ENCODE data around the gene ZNF219.

ZNF219 gene

DNA sequence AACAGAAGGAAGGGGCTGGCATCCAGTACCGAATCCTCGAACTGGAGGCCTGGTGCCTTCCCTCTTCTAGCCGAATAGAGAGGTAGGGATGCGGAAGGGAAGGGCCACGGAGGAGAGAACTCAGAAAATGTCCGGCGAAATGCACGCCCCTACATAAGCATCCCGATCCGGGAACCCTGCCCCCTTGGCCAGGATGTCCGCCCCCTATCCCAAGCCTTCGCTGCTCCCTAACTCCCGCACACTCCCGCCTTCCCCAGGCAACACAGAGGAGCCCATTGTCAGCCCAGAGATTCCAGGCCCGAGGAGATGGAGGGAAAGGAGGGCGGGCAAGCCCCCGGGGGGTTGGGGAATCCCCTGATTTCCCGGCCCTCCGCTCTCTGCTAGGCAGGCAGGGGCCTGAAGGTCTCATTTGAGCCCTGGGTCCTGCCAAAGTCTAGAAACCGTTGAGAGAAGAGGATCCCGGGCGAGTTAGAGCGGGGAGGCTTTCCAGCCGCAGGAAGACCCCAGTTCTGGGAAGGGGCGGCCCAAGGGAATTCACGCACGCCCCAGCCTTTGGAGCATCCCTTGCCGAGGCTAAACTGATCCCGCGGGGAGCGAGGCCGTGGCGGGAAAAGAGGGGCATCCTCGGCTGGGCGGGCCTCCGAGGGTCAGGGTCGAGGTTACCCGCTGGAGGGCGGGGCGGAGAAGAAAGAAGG is 28.9 kb downstream of the ZNF219 start:
- DNase-seq (ENCODE audit: low read depth in 2 of 2): no peak

DNA sequence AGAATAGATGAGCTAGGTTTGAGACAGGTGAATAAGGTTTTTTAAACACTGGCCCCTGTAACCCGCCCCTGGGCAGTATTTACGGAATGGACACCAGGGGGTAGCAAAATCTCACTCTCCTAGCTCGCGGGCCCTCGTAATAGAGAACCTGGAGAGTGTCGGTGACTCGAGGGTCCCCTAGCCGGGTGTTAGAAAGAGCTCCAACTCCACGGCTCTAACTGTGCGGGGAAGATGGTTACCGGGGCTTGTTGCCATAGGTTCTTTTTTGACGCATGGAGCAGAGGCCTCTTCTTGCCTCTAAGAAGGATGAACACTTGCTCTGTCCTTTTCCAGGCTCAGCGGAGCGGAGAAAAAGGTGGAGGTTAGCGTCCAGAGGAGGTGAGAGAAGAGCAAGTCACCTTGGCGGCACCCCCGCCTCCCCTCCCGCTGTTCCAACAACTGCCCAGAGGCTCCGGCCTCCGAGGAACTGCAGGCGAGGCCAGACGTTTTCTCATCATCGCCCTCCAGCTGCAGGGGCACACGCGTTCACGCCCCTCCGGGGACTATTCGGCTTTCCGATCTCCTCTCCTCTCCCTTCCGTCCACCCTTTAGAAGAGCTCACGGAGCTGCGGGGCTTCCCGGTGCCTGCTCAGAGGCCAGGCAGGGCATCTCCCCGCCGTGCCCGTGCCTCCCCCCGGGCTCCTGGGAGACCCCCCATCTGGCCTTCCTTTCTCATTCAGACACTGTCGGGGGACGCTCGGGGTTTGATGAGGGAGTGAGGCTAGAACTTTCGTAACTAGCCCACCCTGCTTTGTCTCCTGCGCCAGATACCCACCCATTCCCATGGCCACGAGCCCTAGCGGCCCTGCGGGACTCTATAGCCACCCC is 29.7 kb downstream of the ZNF219 start:
- DNase-seq (ENCODE audit: low read depth in 2 of 2): no peak

DNA sequence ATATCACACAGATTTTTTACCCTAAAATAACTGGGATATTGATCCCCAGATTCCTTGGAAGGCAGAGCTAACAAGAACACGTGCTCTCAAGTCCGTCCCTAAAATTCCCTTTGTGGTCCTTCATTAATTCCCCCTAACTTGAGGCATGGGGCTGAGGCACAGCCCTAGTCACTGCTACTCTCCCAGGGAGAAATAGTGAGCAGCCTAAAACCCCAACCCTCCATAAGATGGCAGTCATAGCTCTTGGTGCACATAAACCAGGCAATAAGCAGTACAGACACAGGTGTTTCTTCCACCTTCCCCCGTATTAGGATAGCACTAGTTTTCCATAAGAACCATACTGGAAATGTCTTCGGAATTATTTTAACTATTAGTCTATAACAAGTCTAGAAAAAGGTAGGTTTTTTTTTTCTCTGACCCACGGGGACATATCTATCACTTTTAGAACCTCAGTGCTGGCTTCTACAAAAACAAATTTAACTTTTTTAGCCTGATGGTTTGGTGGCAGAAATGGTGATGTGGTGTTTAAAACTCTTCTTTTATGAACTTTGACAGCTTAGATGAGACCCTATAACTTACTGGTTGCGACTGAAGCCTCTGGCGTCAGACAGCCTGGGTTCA is 31.5 kb downstream of the ZNF219 start:
- DNase-seq (ENCODE audit: low read depth in 2 of 2): no peak

DNA sequence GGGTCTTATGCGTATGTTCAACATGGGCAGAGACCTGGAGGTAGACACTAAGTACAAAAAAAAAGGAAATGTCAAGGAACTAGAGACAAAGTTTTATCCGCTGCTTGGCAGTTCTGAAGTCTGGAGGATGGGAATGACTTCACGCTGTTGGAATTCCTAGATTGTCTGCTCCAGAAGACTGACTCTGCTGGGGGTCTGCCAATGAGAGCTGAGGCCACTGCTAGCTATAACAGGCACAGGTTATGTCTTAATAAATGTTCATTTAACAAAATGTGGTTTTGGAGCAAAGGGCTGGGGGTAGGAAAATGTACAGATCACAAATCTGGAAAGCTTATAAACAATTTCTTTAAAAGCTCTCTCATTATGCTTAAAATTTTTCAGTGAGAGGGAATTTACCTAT is 35.0 kb downstream of the ZNF219 start:
- DNase-seq (ENCODE audit: low read depth in 2 of 2): no peak

DNA sequence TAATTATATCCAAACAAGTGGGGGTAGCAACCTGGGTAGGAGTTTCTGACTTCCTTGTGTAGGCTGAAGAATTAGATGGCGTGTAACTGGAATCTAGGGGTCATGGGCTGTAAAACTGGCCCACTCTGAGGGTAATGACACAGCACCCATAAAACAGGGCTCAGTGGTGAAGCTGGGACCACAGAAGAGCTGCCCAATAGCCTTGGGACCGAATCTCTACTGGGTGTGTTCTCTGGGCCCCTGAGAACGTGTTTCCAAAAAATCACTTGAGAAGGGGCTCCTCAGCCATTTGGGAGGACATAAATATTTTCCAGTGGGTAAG is 37.1 kb downstream of the ZNF219 start:
- DNase-seq (ENCODE audit: low read depth in 2 of 2): no peak

DNA sequence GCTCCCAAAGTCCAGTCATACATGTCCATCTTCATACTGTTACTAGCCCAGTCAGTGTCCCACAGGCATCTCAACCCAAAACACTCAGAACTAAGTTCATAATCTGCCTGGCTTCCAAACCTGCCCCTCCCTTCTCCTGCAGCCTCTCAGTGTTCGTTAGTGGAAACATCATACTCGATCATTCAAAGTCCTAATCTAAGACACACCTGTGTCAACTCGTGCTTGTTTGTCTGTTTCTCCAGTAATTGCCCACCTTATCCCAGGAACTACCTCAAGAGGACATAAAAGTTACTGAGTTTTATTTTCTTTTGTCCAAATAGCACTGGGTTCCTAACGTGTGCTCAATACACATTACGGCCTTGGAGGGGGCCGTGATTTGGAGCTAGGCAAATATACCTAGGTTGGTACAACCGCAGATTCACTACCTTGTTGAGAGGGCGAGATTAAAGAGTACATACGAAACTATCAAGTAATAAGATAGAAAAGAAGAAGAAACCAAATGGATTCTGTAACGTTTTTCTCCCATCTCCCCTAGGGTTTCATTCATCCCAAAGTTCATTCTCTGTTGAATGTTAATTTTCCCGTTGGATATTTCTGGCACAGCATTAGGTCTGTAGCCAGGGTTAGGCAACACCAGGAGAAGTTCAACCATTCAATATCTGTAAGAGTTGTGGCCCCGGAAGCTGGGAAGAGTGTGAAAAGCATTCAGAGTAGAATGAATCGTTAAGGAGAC is 37.7 kb downstream of the ZNF219 start:
- DNase-seq (ENCODE audit: low read depth in 2 of 2): no peak

DNA sequence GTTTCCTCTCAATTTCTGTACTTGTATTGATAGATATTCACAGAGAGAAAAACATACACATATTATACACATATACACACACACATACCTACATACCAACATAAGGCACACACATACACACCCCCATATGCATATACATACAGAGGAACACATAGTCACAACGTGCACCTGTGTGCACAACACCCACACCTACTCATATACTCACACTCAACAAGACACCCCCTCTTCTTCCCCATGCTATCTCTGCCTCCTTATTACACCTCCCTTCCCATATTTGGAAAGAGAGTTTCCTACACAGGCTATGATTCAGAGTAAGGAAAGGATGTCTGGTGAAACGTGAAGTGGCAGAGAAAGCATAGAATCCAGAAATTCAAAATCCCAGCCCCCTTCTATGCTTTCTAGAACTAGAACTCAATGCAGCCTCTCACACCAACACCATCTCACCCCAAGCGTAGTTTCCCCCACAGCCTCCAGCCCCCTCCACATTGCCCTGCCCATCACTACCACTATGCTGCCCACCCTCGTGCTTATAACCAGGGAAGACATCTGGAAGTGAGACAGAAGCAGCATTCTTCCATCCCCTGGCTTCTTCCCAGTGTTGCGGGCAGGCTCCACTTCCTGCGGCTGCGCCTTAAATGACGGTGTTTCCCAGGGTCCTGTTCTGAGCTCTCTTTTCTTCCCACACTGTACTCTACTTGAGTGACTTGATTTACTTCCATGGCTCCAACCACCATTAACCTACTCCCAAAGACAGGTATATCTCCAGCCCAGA is 38.4 kb downstream of the ZNF219 start:
- no peak for DNase-seq (ENCODE audit: low read depth in 2 of 2)

DNA sequence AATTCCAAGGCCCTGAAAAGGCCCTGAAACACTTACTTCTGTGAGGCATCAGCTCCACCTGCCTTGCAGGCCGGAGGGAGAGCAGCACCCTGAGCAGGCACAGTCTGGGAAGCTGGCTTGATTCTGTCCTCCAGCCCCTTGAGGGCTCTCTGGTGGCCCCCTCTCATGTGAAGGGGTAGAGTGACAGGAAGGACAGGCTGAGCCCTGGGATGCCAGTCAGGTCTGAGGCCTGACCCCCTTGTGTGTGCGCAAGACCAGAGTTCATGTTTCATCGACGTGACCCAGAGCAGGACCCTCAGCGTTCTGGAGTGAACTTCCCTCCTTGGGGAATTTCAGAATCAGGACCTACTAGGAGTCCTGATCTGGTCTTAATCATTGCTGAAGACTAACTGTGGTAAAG is 39.6 kb downstream of the ZNF219 start:
- no peak for DNase-seq (ENCODE audit: low read depth in 2 of 2)

DNA sequence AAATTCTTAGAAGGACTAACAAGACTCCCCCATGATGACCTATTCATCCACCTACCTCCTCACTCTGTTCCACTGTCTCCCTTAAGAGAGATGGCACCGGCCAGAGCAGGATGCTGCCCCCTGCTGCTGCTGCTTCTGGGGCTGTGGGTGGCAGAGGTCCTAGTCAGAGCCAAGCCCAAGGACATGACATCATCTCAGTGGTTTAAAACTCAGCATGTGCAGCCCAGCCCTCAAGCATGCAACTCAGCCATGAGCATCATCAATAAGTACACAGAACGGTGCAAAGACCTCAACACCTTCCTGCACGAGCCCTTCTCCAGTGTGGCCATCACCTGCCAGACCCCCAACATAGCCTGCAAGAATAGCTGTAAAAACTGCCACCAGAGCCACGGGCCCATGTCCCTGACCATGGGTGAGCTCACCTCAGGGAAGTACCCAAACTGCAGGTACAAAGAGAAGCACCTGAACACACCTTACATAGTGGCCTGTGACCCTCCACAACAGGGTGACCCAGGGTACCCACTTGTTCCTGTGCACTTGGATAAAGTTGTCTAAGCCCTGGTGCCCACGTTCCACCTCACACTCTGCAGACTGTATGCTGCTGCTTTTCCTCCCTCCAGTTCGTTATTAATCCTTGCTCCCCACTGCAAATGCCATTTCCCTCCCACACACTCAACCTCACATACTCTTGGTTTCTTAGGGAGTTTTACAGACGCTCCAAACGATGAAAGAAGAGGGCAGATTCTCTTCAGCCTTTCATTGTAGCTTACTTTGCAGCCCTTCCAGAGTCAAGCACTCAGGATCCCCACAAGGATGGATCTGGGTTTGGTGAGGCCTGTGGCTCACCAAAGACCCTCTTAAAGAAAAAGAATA is 40.4 kb downstream of the ZNF219 start, which contains the start of gene RNASE8:
Gene RNASE8, plus strand, starts transcription at position 20 of the 873 bp plus-strand sequence. Its CDS starts 71 bp downstream, at position 91.
- DNase-seq (ENCODE audit: low read depth in 2 of 2): no peak

DNA sequence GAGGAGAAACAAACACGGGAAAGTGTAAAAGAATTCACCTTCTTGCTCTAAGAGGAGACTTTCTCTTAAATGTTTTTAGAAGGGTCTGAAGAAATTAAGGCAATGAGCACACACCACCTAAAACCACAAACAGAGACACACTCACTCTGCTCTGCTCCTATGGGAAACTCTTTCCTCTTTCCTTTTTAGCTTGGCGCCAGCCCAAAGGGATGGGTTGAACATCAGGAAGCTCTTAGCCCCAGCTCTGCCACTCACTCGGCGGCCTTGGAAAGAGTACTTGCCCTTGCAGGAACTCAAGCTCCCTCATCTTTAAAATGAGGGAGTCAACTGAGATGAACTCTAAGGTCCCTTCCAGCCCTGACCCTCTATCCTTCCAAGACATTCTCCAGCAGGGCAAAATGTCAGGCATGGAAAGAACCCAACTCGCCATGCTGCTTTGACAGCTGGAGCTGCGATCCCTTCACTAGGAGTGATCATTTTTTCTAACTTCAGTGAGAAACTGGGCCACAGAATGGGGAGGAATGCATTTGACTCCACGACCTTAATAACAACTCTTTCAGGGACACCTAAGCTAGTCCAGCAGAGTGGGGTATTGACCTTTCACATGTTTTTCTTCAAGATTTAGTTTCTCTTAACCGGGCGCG is 41.8 kb downstream of the ZNF219 start:
- no peak for DNase-seq (ENCODE audit: low read depth in 2 of 2)

DNA sequence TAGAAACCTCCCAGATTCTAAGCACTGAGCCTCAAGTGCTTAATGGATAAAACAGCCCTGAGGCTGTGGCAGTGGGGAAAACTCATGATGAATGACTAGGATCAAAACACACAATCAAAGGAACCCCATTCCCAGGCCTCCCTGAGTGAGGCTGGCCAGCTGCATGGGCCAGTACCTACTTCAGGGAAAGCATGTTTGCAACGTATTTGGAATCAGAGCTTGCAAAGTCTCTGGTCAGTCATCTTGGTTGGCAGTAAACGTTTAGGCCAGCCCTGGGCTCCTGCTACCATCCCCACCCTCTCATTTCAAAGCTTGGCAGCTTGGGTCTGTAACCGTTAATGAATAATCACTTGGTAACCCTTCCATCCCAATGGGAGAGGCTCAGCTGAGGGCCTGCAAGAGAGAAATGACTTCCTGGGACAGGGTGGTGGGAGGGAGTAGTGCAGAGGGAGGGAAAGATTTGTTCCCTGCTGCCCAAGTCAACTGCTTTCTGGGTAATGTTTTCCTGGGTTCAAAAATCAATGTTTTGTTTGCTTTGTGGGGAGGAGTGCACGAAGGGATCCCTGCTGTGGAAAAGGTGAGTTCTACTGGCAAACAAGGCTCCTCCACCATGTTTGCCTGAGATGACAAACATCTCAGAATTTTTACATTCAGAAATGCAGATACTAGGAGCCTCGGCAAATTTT is 42.9 kb downstream of the ZNF219 start:
- DNase-seq (ENCODE audit: low read depth in 2 of 2): no peak

DNA sequence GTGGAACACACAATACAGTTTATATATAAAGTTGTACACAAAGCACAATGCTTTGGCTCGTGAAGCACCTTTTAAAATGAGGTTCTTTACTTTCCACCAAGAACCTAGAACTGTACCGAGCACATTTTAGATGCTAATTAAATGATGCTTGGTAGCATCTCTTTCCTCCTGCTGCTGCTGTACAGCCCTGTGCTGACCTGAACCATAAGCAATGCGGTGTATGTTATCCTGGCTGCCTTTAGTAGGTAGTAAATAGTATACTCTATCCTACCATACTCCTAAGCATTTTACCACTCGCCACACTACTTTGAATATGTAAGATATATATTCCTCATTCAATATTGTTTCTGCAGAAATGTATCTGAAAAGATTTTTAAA is 43.7 kb downstream of the ZNF219 start:
- no peak for DNase-seq (ENCODE audit: low read depth in 2 of 2)

DNA sequence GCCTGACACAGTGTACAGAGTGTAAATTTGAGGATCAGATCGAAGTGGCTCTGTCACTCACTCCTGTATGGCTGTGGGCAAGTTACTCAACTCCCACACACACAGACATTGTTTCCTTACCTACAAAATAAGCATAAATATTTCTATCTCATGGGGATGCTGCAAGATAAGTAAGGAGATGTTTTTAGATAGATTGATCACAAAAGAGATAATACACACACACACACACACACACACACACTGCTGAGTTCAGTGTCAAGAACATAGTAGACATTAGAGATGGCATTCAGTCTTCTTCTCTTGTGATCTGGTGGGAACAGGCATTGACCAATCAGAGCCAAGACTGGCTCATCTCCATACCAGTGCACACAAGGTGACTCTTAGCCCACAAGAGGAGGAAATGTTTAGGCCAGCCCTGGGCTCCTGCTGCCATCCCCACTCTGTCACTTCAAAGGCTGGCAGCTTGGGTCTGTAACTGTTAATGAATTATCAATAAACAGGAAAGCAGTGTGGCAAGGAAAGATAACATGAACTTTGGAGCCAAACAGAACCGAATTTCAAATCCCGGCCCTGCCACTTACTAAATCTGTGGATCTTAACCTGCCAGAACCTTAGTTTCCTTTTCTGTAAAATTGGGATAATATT is 44.2 kb downstream of the ZNF219 start:
- DNase-seq (ENCODE audit: low read depth in 2 of 2): no peak

DNA sequence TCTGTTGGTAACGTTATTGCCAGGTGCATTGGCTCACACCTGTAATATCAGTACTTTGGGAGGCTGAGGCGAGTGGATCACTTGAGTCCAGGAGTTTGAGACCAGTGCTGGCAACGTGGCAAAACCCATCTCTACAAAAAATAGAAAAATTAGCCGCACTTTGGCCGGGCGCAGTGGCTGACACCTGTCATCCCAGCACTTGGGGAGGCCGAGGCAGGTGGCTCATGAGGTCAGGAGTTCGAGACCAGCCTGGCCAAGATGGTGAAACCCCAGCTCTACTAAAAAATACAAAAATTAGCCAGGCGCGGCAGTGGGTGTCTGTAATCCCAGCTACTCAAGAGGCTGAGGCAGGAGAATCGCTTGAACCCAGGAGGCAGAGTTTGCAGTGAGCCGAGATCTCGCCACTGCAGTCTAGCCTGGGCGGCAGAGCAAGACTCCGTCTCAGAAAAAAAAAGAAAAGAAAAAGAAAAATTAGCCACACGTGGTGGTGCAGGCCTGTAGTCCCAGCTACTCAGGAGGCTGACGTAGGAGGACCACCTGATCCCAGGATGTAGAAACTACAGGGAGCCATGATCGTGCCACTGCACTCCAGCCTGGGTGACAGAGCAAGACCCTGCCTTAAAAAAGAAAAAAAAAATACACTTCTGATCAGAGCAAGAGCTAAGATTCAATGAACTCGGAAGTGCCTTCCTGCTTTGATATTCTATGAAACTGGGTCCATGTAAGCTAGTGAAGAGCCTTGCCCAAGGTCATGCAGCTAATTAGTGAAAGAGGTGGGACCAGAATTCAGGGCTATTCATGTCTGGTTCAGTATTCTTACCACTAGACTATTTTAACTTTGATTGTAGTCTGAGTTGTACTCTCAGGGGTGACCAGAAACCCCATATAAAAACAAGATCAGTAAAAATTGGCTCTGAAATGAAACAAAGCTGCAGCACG is 45.0 kb downstream of the ZNF219 start:
- no peak for DNase-seq (ENCODE audit: low read depth in 2 of 2)

DNA sequence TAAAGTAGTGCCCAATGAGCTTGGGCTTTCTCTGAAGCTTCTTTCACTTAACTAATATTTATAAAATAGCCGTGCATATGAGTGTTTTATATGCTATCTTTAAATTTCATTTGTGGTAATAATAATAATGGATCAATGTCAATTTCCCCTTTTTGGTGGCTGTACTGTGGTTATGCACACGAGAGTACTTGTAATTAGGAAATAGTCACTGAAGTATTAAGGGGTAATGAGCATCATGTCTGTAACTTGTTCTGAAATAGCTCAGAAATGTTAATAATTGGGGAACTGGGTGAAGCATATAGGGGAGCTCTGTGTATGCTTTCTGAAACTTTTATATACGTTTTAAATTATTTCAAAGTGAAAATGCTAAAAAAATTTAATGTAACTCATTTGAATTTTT is 47.9 kb downstream of the ZNF219 start:
- DNase-seq (ENCODE audit: low read depth in 2 of 2): no peak

DNA sequence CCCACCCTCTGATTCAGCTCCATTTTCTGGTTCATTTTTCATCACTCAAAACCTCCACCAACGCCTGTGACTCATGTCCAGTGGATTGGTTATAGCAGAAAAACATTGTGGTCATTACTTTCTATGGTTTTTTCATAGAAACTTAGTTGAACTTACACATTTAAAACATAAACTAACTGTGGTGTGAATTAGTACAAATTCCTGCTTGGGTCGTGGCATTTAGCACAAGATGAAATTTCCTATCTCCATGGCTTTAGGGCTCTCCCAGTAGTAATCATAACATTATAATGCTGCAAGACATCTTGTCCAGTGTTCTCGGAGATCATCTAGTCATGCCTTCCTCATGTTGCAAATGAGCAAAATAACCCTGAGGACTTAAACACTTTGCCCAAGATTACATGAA is 49.2 kb downstream of the ZNF219 start:
- DNase-seq (ENCODE audit: low read depth in 2 of 2): no peak

DNA sequence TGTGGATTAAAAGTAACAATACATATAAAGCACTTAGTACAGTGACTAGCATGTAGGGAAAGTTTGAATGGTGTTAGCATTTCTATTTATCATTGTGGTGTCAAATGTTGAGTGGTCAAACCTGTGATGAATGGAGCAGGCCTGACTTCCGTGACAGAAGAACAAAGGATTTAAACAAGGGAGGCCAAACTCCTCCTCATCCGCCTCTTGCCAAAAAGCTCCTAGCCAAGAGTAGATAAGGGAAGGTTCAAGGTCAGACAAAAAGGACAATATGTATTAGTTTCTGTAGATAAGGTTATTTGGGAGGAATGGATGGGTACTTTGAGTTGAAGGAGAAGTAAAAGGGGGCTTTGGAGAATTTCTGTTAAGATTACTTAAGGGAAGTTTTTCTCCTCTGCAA is 49.8 kb downstream of the ZNF219 start:
- DNase-seq (ENCODE audit: low read depth in 2 of 2): no peak

DNA sequence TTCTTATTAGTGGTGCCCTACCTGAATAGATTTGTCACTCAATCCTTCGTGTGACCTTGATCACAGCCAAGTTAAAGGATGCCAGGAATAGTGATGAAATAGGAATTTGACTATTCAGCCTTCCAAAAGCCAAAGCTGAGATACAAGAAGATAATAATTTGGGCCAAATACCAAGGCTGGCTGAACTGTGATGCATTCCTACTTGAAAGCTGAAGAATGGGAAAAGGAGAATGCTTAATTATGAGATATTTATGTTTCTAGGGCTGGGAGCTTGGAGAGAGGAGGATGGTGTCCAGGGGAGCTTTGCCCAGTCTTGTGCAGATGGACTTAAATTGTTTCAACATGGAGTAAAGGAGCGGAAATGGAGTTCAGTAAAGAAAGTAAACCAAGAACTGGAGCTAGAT is 51.1 kb downstream of the ZNF219 start:
- DNase-seq (ENCODE audit: low read depth in 2 of 2): no peak

Measured in stimulated activated CD8-positive, alpha-beta memory T cell treated with anti-CD3 and anti-CD28 coated beads, Interleukin-15, amount 100 ng/mL, for 48 hours (primary cell).